ENCODE results near the gene GKN2.

GRCh38 chr2:68964282-68964681 is 11.6 kb upstream of the GKN2 start:
- TF ChIP-seq POLR2AphosphoS5 (IDR thresholded peaks at IDR 0.05; ENCODE audit: borderline replicate concordance, low read depth, low read length) (no peak), EZH2 (IDR thresholded peaks at IDR 0.05) (no peak)

All from SK-N-MC (cell line).